Mucosa of rectum (tissue), 2 donors: ENCODE measurements around the gene C1QL2.

Experiments
- H3K27ac ChIP-seq, 2 donors: one replicate each; pipeline ENCODE4 v1.7.0; 2013; ENCODE audit warnings: inconsistent platforms in 2 of 2, low read depth in 2 of 2, low read length in 2 of 2
- H3K27me3 ChIP-seq, 2 donors: one replicate each; pipeline ENCODE4 v1.7.0; 2013; ENCODE audit warnings: low read length in 2 of 2; ENCODE audit not compliant: control insufficient read depth in 2 of 2, insufficient read depth in 2 of 2
- H3K36me3 ChIP-seq, 2 donors: one replicate each; pipeline ENCODE4 v1.7.0; 2013; ENCODE audit warnings: low read length in 2 of 2; ENCODE audit not compliant: control insufficient read depth in 2 of 2, insufficient read depth in 2 of 2
- H3K4me1 ChIP-seq, 2 donors: one replicate each; pipeline ENCODE4 v1.7.0; 2013; ENCODE audit warnings: low read length in 2 of 2, mild to moderate bottlenecking in 1 of 2; ENCODE audit not compliant: control insufficient read depth in 2 of 2, insufficient read depth in 2 of 2
- H3K4me3 ChIP-seq, 2 donors: one replicate each; pipeline ENCODE4 v1.7.0; 2013; ENCODE audit warnings: low read length in 2 of 2
- H3K9ac ChIP-seq, 2 donors: one replicate each; pipeline ENCODE4 v1.7.0; 2013; ENCODE audit warnings: low read length in 2 of 2, low read depth in 1 of 2, mild to moderate bottlenecking in 1 of 2
- H3K9me3 ChIP-seq, 2 donors: one replicate each; pipeline ENCODE4 v1.7.0; 2013; ENCODE audit warnings: low read length in 2 of 2; ENCODE audit not compliant: control insufficient read depth in 2 of 2
- donor health status: healthy.
- donor health status: Normal muscosa, but diverticular disease.

The C1QL2 gene

GRCh38 chr2:119109866-119110265 is 48.7 kb downstream of the C1QL2 start:
- H3K4me1 ChIP-seq = no peaks in the 10 kb centered on the region
- no peak overlapping the region for H3K27ac ChIP-seq
- no peaks in the 10 kb centered on the region for H3K36me3 ChIP-seq
- peaks cover 0 to 2% of the 10 kb centered on the region in 2 donors for H3K27me3 ChIP-seq
- H3K9ac ChIP-seq = no peak overlapping the region
- no peak overlapping the region for H3K4me3 ChIP-seq
- peaks cover 0 to 5% of the 10 kb centered on the region in 2 donors for H3K9me3 ChIP-seq

- H3K27ac ChIP-seq = no peak overlapping the region
- H3K4me3 ChIP-seq = no peak overlapping the region
- H3K36me3 ChIP-seq = no peaks in the 10 kb centered on the region
- H3K27me3 ChIP-seq = no peaks in the 10 kb centered on the region
- H3K4me1 ChIP-seq = no peaks in the 10 kb centered on the region
- peaks cover 0 to 5% of the 10 kb centered on the region in 2 donors for H3K9me3 ChIP-seq
- no peak overlapping the region for H3K9ac ChIP-seq
Observed at GRCh38 chr2:119108186-119108585, 50.4 kb downstream of the C1QL2 start.

GRCh38 chr2:119106301-119106897 is 52.2 kb downstream of the C1QL2 start:
- no peak overlapping the region for H3K27ac ChIP-seq
- H3K9me3 ChIP-seq = peaks cover 0 to 4% of the 10 kb centered on the region in 2 donors
- H3K27me3 ChIP-seq = no peaks in the 10 kb centered on the region
- no peak overlapping the region for H3K9ac ChIP-seq
- H3K4me1 ChIP-seq = no peaks in the 10 kb centered on the region
- no peak overlapping the region for H3K4me3 ChIP-seq
- no peaks in the 10 kb centered on the region for H3K36me3 ChIP-seq
